ENCODE measurements around the gene MST1R. TPM values are rescaled to one million over a fixed set of nuclear protein-coding genes. Genes with fewer than 3 reads are reported as not detected.

The MST1R gene
- total and polyA plus RNA-seq, 9 of the 15 experiments (the other 6 are each of a cell fraction or from before 2014, with no cell fraction given), result 1.3 to 10.0 (median 3.8) TPM

GRCh38 chr3:49952924-49953323 is 49.3 kb upstream of the MST1R start:
- Histone ChIP-seq H3K9me3 (replicated peaks; ENCODE audit: control insufficient read depth, insufficient read depth, low read depth, low read length) (no peaks in the 10 kb centered on the region), H3K4me3 (no peak overlapping the region), H2AFZ (ENCODE audit: low read depth, low read length) (no peak overlapping the region), H3K9me1 (ENCODE audit: control insufficient read depth, insufficient read depth, low read length) (no peaks in the 10 kb centered on the region), H3K4me1 (replicated peaks in 1 of 2; ENCODE audit: control insufficient read depth in 2 of 2, insufficient read depth in 2 of 2, low read length in 2 of 2) (peaks cover 3 to 9% of the 10 kb centered on the region in 2 experiments; a peak in 3 of 5 replicates), H3K27ac (ENCODE audit: extremely low read depth, low read depth, low read length) (no peak overlapping the region), H3K4me2 (ENCODE audit: insufficient read depth, low read length) (no peak overlapping the region), H3K27me3 (ENCODE audit: control insufficient read depth in 2 of 2, insufficient read depth in 2 of 2, low read length in 2 of 2) (no peaks in the 10 kb centered on the region), H3K9ac (ENCODE audit: insufficient read depth in 1 of 2, low read depth in 2 of 2, low read length in 2 of 2) (no peak overlapping the region), H3K36me3 (ENCODE audit: control insufficient read depth, insufficient read depth, low read length) (no peaks in the 10 kb centered on the region), H3K79me2 (ENCODE audit: control insufficient read depth, insufficient read depth, low read length) (peaks cover 89% of the 10 kb centered on the region), H4K20me1 (replicated peaks; ENCODE audit: control insufficient read depth, insufficient read depth, low read length) (peaks cover 5% of the 10 kb centered on the region; the same call in 1 of the 2 replicates)
- FAIRE-seq (no peak), DNase-seq (ENCODE audit: extremely low read depth in 1 of 4, low spot score in 3 of 4) (no peak), ATAC-seq (no peak)
- intact Hi-C loops (cut with micrococcal nuclease), result no loop called here
- BruUV-seq (replicated peaks), result no TSS peak
- in situ Hi-C loops (cut with MboI), result no loop called here
- TF ChIP-seq ZNF766 (CRISPR knock-in tag; conservative IDR thresholded peaks at IDR 0.05), result no peak
- TF ChIP-seq ZNF121 (CRISPR knock-in tag; conservative IDR thresholded peaks at IDR 0.05), result peak; percentile 73
- 100% methylated on average over 3 of the region's 6 CpGs for WGBS (ENCODE audit: insufficient coverage, low coverage, missing lambda C conversion rate)
- ChIA-PET POLR2A (interaction anchor here (1.0 kb wide), 1 partner anchor 66 kb away, joined by 3 read pairs; no protein-coding TSS in a partner anchor), CTCF (ENCODE audit: low intra/inter-chr PET ratio) (no interaction called here)

GRCh38 chr3:49942651-49943050 is 39.0 kb upstream of the MST1R start:
- DNase-seq (ENCODE audit: extremely low read depth in 1 of 4, low spot score in 3 of 4) (no peak), ATAC-seq (no peak), FAIRE-seq (no peak)
- intact Hi-C loops (cut with micrococcal nuclease), result no loop called here
- Histone ChIP-seq H3K9ac (ENCODE audit: insufficient read depth in 1 of 2, low read depth in 2 of 2, low read length in 2 of 2) (no peak overlapping the region), H2AFZ (ENCODE audit: low read depth, low read length) (no peak overlapping the region), H3K4me3 (no peak overlapping the region), H3K9me3 (replicated peaks; ENCODE audit: control insufficient read depth, insufficient read depth, low read depth, low read length) (no peaks in the 10 kb centered on the region), H3K27me3 (ENCODE audit: control insufficient read depth in 2 of 2, insufficient read depth in 2 of 2, low read length in 2 of 2) (no peaks in the 10 kb centered on the region), H3K36me3 (ENCODE audit: control insufficient read depth, insufficient read depth, low read length) (peaks cover 18% of the 10 kb centered on the region; the same call in 2 of the 3 replicates), H3K27ac (ENCODE audit: extremely low read depth, low read depth, low read length) (no peak overlapping the region), H3K79me2 (ENCODE audit: control insufficient read depth, insufficient read depth, low read length) (peaks cover 73% of the 10 kb centered on the region), H4K20me1 (replicated peaks; ENCODE audit: control insufficient read depth, insufficient read depth, low read length) (no peaks in the 10 kb centered on the region), H3K4me1 (replicated peaks in 1 of 2; ENCODE audit: control insufficient read depth in 2 of 2, insufficient read depth in 2 of 2, low read length in 2 of 2) (peaks cover 4 to 9% of the 10 kb centered on the region in 2 experiments; a peak in 3 of 5 replicates), H3K4me2 (ENCODE audit: insufficient read depth, low read length) (no peak overlapping the region), H3K9me1 (ENCODE audit: control insufficient read depth, insufficient read depth, low read length) (no peaks in the 10 kb centered on the region)
- CTCF ChIA-PET (ENCODE audit: low intra/inter-chr PET ratio), result no interaction called here
- 86% methylated on average over 2 of the region's 2 CpGs for WGBS (ENCODE audit: insufficient coverage, low coverage, missing lambda C conversion rate)
- in situ Hi-C loops (cut with MboI), result no loop called here
- BruUV-seq (replicated peaks), result no TSS peak
- POLR2A ChIA-PET, result interaction anchor here (1.7 kb wide), 1 partner anchor 18 kb away, joined by 3 read pairs; no protein-coding TSS in a partner anchor
- TF ChIP-seq CHD7 (IDR thresholded peaks at IDR 0.05; ENCODE audit: low read depth, low read length), result no peak
- TF ChIP-seq CBFA2T3 (IDR thresholded peaks at IDR 0.05), result no peak
